Testis (tissue), 3 donors: Measurements from ENCODE around the gene SMARCA1. TPM values are rescaled to one million over a fixed set of nuclear protein-coding genes. Genes with fewer than 3 reads are reported as not detected.
A peak's percentile ranks its signal among the peaks of the same experiment; 100 is the strongest.

ENCODE experiments used
- DNase-seq: peaks from one replicate; pipeline ENCODE4 v3.0.0-alpha.2; 2019
- H3K27ac ChIP-seq, 2 donors: fragments of 200-600 bp; sonication (generic); one replicate each; pipeline ENCODE4 v1.5.1; 2019
- H3K27me3 ChIP-seq: fragments of 200-600 bp; sonication (generic); one replicate; pipeline ENCODE4 v1.5.1; 2019
- H3K36me3 ChIP-seq: fragments of 200-600 bp; sonication (generic); one replicate; pipeline ENCODE4 v1.5.1; 2017; ENCODE audit warnings: low read depth; ENCODE audit errors: missing control alignments
- H3K4me1 ChIP-seq: fragments of 200-600 bp; sonication (generic); one replicate; pipeline ENCODE4 v1.5.1; 2019
- H3K4me3 ChIP-seq, 2 donors: fragments of 200-600 bp; sonication (generic); one replicate each; pipeline ENCODE4 v1.5.1; 2017 to 2019
- H3K9me3 ChIP-seq: fragments of 200-600 bp; sonication (generic); one replicate; pipeline ENCODE4 v1.5.1; 2017
- POLR2A ChIP-seq: fragments of 450-650 bp; IDR thresholded peaks from one replicate; pipeline ENCODE4 v1.6.1; 2017; ENCODE audit warnings: antibody characterized with exemption, mild to moderate bottlenecking, moderate library complexity
- WGBS, 2 donors: methylation state at CpG; one replicate each; pipeline ENCODE4 v1.1.5; 2018; 5-methylcytosine and 5-hydroxymethylcytosine counted together
- intact Hi-C: fragments of 100-400 bp; cut with DNase I; formaldehyde crosslinking; loops from one replicate; pipeline ENCODE4 v1.15.1; 2023; ENCODE audit warnings: low total_unique reads
- polyA plus RNA-seq: library from polyadenylated mRNA; stranded (reverse); fragments of 350-450 nt; fragmentation: Illumina TruSeq; extraction: RNeasy Lipid Tissue Mini Kit (QIAGEN cat#74804); gene quantifications from one replicate; pipeline ENCODE4 v1.2.3, GENCODE V29; 2014; ENCODE audit warnings: low read depth, low replicate concordance; ENCODE audit not compliant: insufficient read depth
- total RNA-seq, 2 donors: library from RNA; depleted of rRNA; stranded (reverse); fragments of >200 nt; gene quantifications; one replicate each; pipeline ENCODE4 v1.2.3, GENCODE V29; 2016
- TF ChIP-seq, protein P1 (sequence below), 3 experiments: fragments of 450-650 bp in 2 of 3; fragments of 200-600 bp in 1 of 3; sonication (generic) in 1 of 3; IDR thresholded peaks; one replicate each; pipeline ENCODE4 v1.5.1; 2016 to 2019; ENCODE audit warnings: antibody characterized with exemption in 3 of 3, mild to moderate bottlenecking in 2 of 3, moderate library complexity in 1 of 3

SMARCA1 gene
- total and polyA plus RNA-seq, 3 donors from 2014 or later: 79.2 to 208 (median 190) TPM

DNA sequence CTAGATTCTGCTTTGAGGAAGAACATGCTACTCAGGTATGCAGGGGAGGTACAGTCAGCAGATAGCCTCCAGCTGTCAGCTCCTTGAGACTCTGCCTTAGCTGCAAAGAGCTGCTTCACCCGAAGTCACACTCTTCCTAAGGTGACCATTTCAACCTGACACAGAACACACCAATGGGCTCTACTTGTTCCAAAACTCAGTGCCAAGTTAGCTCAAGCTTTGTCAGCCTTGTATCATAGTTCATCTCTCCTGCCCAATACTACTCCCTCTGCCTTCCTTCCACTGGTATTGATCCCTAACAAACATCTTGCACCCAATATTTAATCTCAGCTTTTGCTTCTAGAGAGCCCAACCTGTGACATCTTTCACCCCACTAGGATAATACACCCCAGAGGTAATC, 7.8 kb upstream of the SMARCA1 start:
- TF ChIP-seq, protein P1, sequence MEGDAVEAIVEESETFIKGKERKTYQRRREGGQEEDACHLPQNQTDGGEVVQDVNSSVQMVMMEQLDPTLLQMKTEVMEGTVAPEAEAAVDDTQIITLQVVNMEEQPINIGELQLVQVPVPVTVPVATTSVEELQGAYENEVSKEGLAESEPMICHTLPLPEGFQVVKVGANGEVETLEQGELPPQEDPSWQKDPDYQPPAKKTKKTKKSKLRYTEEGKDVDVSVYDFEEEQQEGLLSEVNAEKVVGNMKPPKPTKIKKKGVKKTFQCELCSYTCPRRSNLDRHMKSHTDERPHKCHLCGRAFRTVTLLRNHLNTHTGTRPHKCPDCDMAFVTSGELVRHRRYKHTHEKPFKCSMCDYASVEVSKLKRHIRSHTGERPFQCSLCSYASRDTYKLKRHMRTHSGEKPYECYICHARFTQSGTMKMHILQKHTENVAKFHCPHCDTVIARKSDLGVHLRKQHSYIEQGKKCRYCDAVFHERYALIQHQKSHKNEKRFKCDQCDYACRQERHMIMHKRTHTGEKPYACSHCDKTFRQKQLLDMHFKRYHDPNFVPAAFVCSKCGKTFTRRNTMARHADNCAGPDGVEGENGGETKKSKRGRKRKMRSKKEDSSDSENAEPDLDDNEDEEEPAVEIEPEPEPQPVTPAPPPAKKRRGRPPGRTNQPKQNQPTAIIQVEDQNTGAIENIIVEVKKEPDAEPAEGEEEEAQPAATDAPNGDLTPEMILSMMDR (IDR thresholded peaks at IDR 0.05): no peak
- no peak for TF ChIP-seq POLR2A
- 40 to 44% methylated on average over 1 of the region's 1 CpG for WGBS, 2 donors
- Histone ChIP-seq H3K4me3 (no peak overlapping the region), H3K36me3 (no peaks in the 10 kb centered on the region), H3K27me3 (no peaks in the 10 kb centered on the region), H3K9me3 (no peaks in the 10 kb centered on the region), H3K4me1 (no peaks in the 10 kb centered on the region), H3K27ac (peak overlapping the region in 1 of 2 donors; percentile 41)
- DNase-seq: no peak
- intact Hi-C loops: no loop called here

DNA sequence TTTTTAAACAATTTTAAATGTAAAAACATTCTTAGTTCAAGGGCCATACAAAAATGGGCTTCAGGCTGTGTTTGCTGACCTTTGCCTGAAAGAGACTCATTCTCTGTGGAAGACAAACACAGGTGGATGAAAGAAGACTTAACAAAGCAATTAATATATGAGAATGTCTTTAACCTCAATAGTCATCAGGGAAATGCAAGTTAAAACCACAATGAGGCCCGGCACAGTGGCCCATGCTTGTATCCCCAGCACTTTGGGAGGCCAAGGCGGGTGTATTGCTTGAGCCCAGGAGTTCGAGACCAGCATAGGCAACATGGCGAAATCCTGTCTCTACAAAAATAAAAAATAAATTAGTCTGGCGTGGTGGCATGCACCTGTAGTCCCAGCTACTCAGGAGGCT, 7.1 kb upstream of the SMARCA1 start:
- H3K27me3 ChIP-seq: no peaks in the 10 kb centered on the region
- TF ChIP-seq POLR2A: no peak
- DNase-seq: no peak
- H3K4me1 ChIP-seq: no peaks in the 10 kb centered on the region
- H3K9me3 ChIP-seq: no peaks in the 10 kb centered on the region
- intact Hi-C loops: no loop called here
- 84 to 96% methylated on average over 4 to 5 of the region's 5 CpGs for WGBS, 2 donors
- no peak overlapping the region for H3K4me3 ChIP-seq
- no peaks in the 10 kb centered on the region for H3K36me3 ChIP-seq
- H3K27ac ChIP-seq: no peak overlapping the region

DNA sequence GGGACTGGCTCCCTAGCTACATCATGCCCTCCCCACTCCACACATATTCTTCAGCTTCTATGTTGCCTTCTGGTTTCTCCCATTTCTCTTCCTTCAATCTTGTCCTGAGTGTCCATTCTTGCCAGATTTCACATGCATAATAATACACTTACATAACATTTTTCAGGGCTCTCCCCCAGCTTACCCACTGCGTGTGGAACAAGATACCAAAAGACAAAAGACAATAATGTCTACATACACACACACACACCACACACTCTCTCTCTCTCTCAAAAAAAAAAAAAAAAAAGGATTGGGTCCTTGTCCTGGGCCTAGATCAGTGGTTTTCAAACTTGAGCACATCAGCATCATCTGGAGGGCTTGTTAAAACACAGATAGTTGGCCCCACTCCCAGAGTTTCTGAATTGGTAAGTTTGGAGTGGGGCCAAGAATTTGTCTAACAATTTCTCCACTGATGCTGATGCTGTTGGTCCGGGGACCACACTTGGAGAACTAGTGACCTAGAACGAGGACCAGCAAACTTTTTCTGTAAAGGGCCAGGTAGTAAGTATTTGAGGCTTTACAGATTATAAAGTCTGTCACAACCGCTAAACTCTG, 6.5 kb upstream of the SMARCA1 start:
- Histone ChIP-seq H3K27ac (no peak overlapping the region), H3K36me3 (no peaks in the 10 kb centered on the region), H3K4me1 (no peaks in the 10 kb centered on the region), H3K4me3 (no peak overlapping the region), H3K9me3 (no peaks in the 10 kb centered on the region), H3K27me3 (no peaks in the 10 kb centered on the region)
- TF ChIP-seq, protein P1 (IDR thresholded peaks at IDR 0.05): no peak
- TF ChIP-seq POLR2A: no peak
- 48 to 77% methylated on average over 4 of the region's 4 CpGs for WGBS, 2 donors
- DNase-seq: no peak
- intact Hi-C loops: no loop called here

DNA sequence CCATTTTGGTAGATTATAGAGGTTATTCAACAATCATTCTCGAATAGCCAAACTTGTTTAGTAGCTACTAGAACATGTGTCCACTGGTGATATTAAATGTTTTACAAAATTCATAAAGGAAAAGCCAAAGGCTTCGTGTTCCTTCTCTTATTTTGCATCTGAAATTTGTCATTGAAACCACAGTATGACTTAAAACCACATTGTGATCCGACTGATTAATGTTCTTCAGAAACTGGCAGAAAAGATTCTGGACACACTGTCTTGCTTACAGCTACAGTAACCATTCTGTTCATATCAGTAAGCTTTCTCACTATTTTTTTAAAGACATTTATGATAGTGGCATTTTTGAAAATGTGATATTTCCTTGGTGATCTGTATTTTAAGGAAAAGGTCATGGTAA, 2.6 kb upstream of the SMARCA1 start:
- H3K27ac ChIP-seq: no peak overlapping the region

DNA sequence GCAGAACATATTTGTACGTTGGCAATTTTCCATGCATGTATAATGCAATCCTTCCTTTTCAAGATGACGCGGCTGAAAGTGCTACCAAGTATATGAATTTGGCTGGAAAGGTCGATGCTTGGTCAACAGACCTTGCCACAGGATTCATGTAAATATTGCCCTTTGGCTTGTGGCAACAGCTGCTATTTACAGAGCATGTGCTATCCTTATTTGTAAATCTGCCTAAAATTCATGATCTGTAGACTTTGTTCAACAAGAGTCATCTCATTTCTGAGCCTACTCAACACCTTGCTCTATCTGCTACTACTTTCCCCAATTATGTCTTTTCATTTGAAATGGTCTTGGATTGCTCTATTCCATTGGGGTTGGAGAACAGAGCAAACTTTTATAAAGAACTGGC, 1.9 kb upstream of the SMARCA1 start:
- Histone ChIP-seq H3K27me3 (no peaks in the 10 kb centered on the region), H3K9me3 (no peaks in the 10 kb centered on the region), H3K27ac (no peak overlapping the region), H3K4me3 (no peak overlapping the region), H3K36me3 (no peaks in the 10 kb centered on the region), H3K4me1 (no peaks in the 10 kb centered on the region)
- WGBS, 2 donors: 62 to 64% methylated on average over 4 of the region's 4 CpGs
- no peak for DNase-seq
- no peak for TF ChIP-seq POLR2A
- TF ChIP-seq, protein P1 (IDR thresholded peaks at IDR 0.05): no peak
- intact Hi-C loops: no loop called here

More for the DNA sequence above, 2.6 kb upstream of the SMARCA1 start:
- TF ChIP-seq POLR2A: no peak
- TF ChIP-seq, protein P1 (IDR thresholded peaks at IDR 0.05): no peak
- Histone ChIP-seq H3K4me3 (no peak overlapping the region), H3K4me1 (no peaks in the 10 kb centered on the region), H3K9me3 (no peaks in the 10 kb centered on the region), H3K27me3 (no peaks in the 10 kb centered on the region), H3K36me3 (no peaks in the 10 kb centered on the region)
- intact Hi-C loops: no loop called here
- 52 to 64% methylated on average over 3 of the region's 3 CpGs for WGBS, 2 donors
- no peak for DNase-seq
